GF-D8 (cell line): ENCODE measurements around the gene RBMS3.
"Not testable (repeated sequence)": the region's sequence is repeated elsewhere in the genome, so short reads cannot be mapped to it uniquely, and the experiment has no call there.

Experiments used
- DNase-seq: peaks from one replicate; lab custom pipeline; 2025; lab: John Stamatoyannopoulos, UW

The RBMS3 gene

GRCh38 chr3:29280404-29281093, at the start of gene RBMS3:
Gene RBMS3, plus strand, starts transcription at chr3:29281071.
- DNase-seq, result no peak

GRCh38 chr3:29233126-29233525, 47.7 kb upstream of the RBMS3 start:
- not testable (repeated sequence) for DNase-seq

GRCh38 chr3:29236146-29236840, 44.6 kb upstream of the RBMS3 start:
- DNase-seq, result no peak

- DNase-seq, result no peak
Observed at GRCh38 chr3:29239376-29239775, 41.5 kb upstream of the RBMS3 start.

GRCh38 chr3:29240248-29240647, 40.6 kb upstream of the RBMS3 start:
- DNase-seq, result no peak

GRCh38 chr3:29240887-29241286, 40.0 kb upstream of the RBMS3 start:
- DNase-seq, result no peak

- no peak for DNase-seq
Observed at GRCh38 chr3:29241855-29242254, 39.0 kb upstream of the RBMS3 start.

GRCh38 chr3:29242296-29242695, 38.6 kb upstream of the RBMS3 start:
- DNase-seq, result no peak

GRCh38 chr3:29245441-29245840, 35.4 kb upstream of the RBMS3 start:
- DNase-seq, result no peak

GRCh38 chr3:29247088-29247745, 33.7 kb upstream of the RBMS3 start:
- DNase-seq, result no peak

- no peak for DNase-seq
Observed at GRCh38 chr3:29249829-29250345, 31.0 kb upstream of the RBMS3 start.

GRCh38 chr3:29255854-29256696, 24.8 kb upstream of the RBMS3 start:
- DNase-seq, result no peak

GRCh38 chr3:29258161-29258560, 22.7 kb upstream of the RBMS3 start:
- no peak for DNase-seq

- DNase-seq, result no peak
Observed at GRCh38 chr3:29261119-29261518, 19.8 kb upstream of the RBMS3 start.

- no peak for DNase-seq
Observed at GRCh38 chr3:29263476-29263875, 17.4 kb upstream of the RBMS3 start.

- no peak for DNase-seq
Observed at GRCh38 chr3:29265509-29266072, 15.3 kb upstream of the RBMS3 start.

- DNase-seq, result no peak
Observed at GRCh38 chr3:29267226-29267625, 13.6 kb upstream of the RBMS3 start.

- no peak for DNase-seq
Observed at GRCh38 chr3:29268651-29269050, 12.2 kb upstream of the RBMS3 start.

GRCh38 chr3:29270752-29271151, 10.1 kb upstream of the RBMS3 start:
- DNase-seq, result no peak

- no peak for DNase-seq
Observed at GRCh38 chr3:29271475-29271874, 9.4 kb upstream of the RBMS3 start.

GRCh38 chr3:29274667-29275066, 6.2 kb upstream of the RBMS3 start:
- no peak for DNase-seq

GRCh38 chr3:29275309-29275708, 5.6 kb upstream of the RBMS3 start:
- DNase-seq, result no peak
